HG03432 (cell line): ENCODE data around the gene THRB.
A peak's percentile ranks its signal among the peaks of the same experiment; 100 is the strongest.

Experiments used
- ATAC-seq: cut with Tn5 transposase; IDR thresholded peaks from one replicate; pipeline ENCODE4 v1.9.1; 2021; ENCODE audit warnings: mild to moderate bottlenecking, moderate library complexity; ENCODE audit not compliant: unreplicated experiment

Gene THRB

GRCh38 chr3:24359102-24359501, 135.5 kb downstream of the THRB start:
- no peak for ATAC-seq

- no peak for ATAC-seq
Measured at GRCh38 chr3:24357635-24358034, 137.0 kb downstream of the THRB start.

GRCh38 chr3:24355806-24356205, 138.8 kb downstream of the THRB start:
- no peak for ATAC-seq

GRCh38 chr3:24354230-24354629, 140.4 kb downstream of the THRB start:
- no peak for ATAC-seq

- ATAC-seq = peak; percentile 45
Measured at GRCh38 chr3:24352893-24353553, 141.6 kb downstream of the THRB start.

- ATAC-seq = no peak
Measured at GRCh38 chr3:24351779-24352469, 142.7 kb downstream of the THRB start.

- no peak for ATAC-seq
Measured at GRCh38 chr3:24349367-24350019, 145.2 kb downstream of the THRB start.

- ATAC-seq = no peak
Measured at GRCh38 chr3:24348348-24348747, 146.3 kb downstream of the THRB start.

GRCh38 chr3:24344784-24345439, 149.7 kb downstream of the THRB start:
- no peak for ATAC-seq

- no peak for ATAC-seq
Measured at GRCh38 chr3:24343084-24343783, 151.4 kb downstream of the THRB start.

GRCh38 chr3:24342275-24342674, 152.4 kb downstream of the THRB start:
- no peak for ATAC-seq

GRCh38 chr3:24341668-24342067, 153.0 kb downstream of the THRB start:
- ATAC-seq = no peak

- no peak for ATAC-seq
Measured at GRCh38 chr3:24340966-24341365, 153.7 kb downstream of the THRB start.

GRCh38 chr3:24340161-24340560, 154.5 kb downstream of the THRB start:
- ATAC-seq = no peak

- ATAC-seq = peak; percentile 51
Measured at GRCh38 chr3:24339266-24339825, 155.3 kb downstream of the THRB start.

GRCh38 chr3:24338409-24339130, 156.1 kb downstream of the THRB start:
- ATAC-seq = no peak

- ATAC-seq = no peak
Measured at GRCh38 chr3:24336101-24336500, 158.5 kb downstream of the THRB start.

- no peak for ATAC-seq
Measured at GRCh38 chr3:24332092-24332491, 162.6 kb downstream of the THRB start.

- ATAC-seq = no peak
Measured at GRCh38 chr3:24323272-24323671, 171.4 kb downstream of the THRB start.

GRCh38 chr3:24320601-24321000, 174.0 kb downstream of the THRB start:
- ATAC-seq = no peak
